PC-9 (cell line): ENCODE data around the gene NFX1. TPM values are rescaled to one million over a fixed set of nuclear protein-coding genes. Genes with fewer than 3 reads are reported as not detected.
A peak's percentile ranks its signal among the peaks of the same experiment; 100 is the strongest.

ENCODE experiments used
- BruUV-seq: library from RNA; stranded (reverse); fragments of 400-500 nt; replicated peaks from 2 replicates; lab custom pipeline; 2021; lab: Mats Ljungman, UMichigan
- CTCF ChIA-PET: fragments of 300-600 bp; sonication (Branson Sonifier 250); formaldehyde crosslinking; loops from one replicate; lab custom pipeline; 2022; ENCODE audit warnings: antibody characterized with exemption; lab: Charles Lee
- POLR2A ChIA-PET: fragments of 300-600 bp; sonication (Branson Sonifier 250); formaldehyde crosslinking; loops from one replicate; lab custom pipeline; 2022; ENCODE audit warnings: antibody characterized with exemption; ENCODE audit not compliant: unreplicated experiment; lab: Charles Lee
- DNase-seq, 2 experiments: peaks; one replicate each; pipeline versions ENCODE4 v3.0.0 to v3.0.0-alpha.2; 2015 to 2022; ENCODE audit warnings: mixed read lengths in 1 of 2
- H2AFZ ChIP-seq: fragments of 200-600 bp; sonication (generic); 2 replicates; pipeline ENCODE4 v1.8.1; 2017; ENCODE audit warnings: antibody characterized with exemption
- H3F3A ChIP-seq: fragments of 200-600 bp; sonication (generic); 2 replicates; pipeline ENCODE4 v1.8.1; 2017; ENCODE audit warnings: antibody characterized with exemption, mild to moderate bottlenecking, low read depth; ENCODE audit not compliant: insufficient read depth
- H3K27ac ChIP-seq: fragments of 200-600 bp; sonication (generic); 2 replicates; pipeline ENCODE4 v1.6.1; 2016; ENCODE audit warnings: mixed run types
- H3K27me3 ChIP-seq: fragments of 200-600 bp; sonication (generic); 2 replicates; pipeline ENCODE4 v1.6.1; 2016; ENCODE audit warnings: low read depth, mixed run types; ENCODE audit not compliant: insufficient read depth
- H3K36me3 ChIP-seq: fragments of 200-600 bp; sonication (generic); 2 replicates; pipeline ENCODE4 v1.6.1; 2016; ENCODE audit warnings: low read depth, mixed run types
- H3K4me1 ChIP-seq: fragments of 200-600 bp; sonication (generic); replicated peaks from 2 replicates; pipeline ENCODE4 v1.6.1; 2016; ENCODE audit warnings: mixed run types; ENCODE audit not compliant: insufficient read depth
- H3K4me2 ChIP-seq: fragments of 200-600 bp; sonication (generic); 2 replicates; pipeline ENCODE4 v1.6.1; 2017; ENCODE audit warnings: mixed run types
- H3K4me3 ChIP-seq: fragments of 200-600 bp; sonication (generic); 2 replicates; pipeline ENCODE4 v1.6.1; 2016; ENCODE audit warnings: mixed run types
- H3K79me2 ChIP-seq: fragments of 200-600 bp; sonication (generic); 2 replicates; pipeline ENCODE4 v1.6.1; 2017; ENCODE audit warnings: low read depth, mixed run types
- H3K9me2 ChIP-seq: fragments of 200-600 bp; sonication (generic); 2 replicates; pipeline ENCODE4 v1.8.1; 2017; ENCODE audit warnings: mild to moderate bottlenecking; ENCODE audit not compliant: insufficient read depth
- H3K9me3 ChIP-seq: fragments of 200-600 bp; sonication (generic); 2 replicates; pipeline ENCODE4 v1.8.1; 2016; ENCODE audit warnings: low read depth; ENCODE audit not compliant: insufficient read depth
- H4K20me1 ChIP-seq: fragments of 200-600 bp; sonication (generic); 2 replicates; pipeline ENCODE4 v1.8.1; 2017; ENCODE audit not compliant: insufficient read depth
- CTCF ChIP-seq: fragments of 200-600 bp; sonication (generic); conservative IDR thresholded peaks from 2 replicates; pipeline ENCODE4 v1.6.1; 2017; ENCODE audit warnings: mixed run types, antibody characterized with exemption, mild to moderate bottlenecking, moderate library complexity
- EZH2 ChIP-seq: fragments of 200-600 bp; sonication (generic); IDR thresholded peaks from 2 replicates; pipeline ENCODE4 v1.8.0; 2017; ENCODE audit warnings: antibody characterized with exemption, low read depth
- intact Hi-C: fragments of 100-400 bp; cut with micrococcal nuclease; formaldehyde crosslinking; loops from one replicate; pipeline ENCODE4 v1.10.0; 2022; ENCODE audit not compliant: unreplicated experiment
- total RNA-seq: library from RNA; stranded (reverse); gene quantifications from 2 replicates; pipeline ENCODE4 v1.2.3, GENCODE V29; 2021

The NFX1 gene
- total RNA-seq, 1 experiment from 2014 or later: 14.9 TPM

DNA sequence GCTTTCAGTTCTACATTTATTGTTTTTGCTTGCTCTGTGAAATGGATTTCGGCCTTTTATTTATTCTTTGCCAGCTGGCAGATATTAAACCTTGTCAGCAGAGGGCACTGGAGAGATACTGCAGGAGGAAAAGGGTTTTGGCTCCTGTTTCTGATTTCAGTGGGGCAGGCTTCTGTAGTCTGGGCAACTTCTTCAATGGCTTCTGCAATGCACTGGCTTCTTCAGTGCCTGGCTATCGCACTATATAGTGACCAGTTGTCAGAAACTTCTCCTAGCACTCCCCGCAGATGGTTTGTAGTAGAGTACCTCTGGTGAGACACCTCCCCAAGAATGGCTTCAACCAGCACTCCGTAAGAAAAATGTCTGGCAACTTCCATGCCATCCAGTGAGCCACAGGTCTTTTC is 3.2 kb upstream of the NFX1 start:
- intact Hi-C loops: loop anchor here (2.0 kb wide), 1 partner anchor 180 kb away; no protein-coding TSS in a partner anchor
- Histone ChIP-seq H3K9me2 (no peaks in the 10 kb centered on the region), H3K36me3 (no peaks in the 10 kb centered on the region), H2AFZ (no peak overlapping the region), H3K27ac (no peak overlapping the region), H3K79me2 (peaks cover 12% of the 10 kb centered on the region), H3K4me1 (no peaks in the 10 kb centered on the region; the same call in 1 of the 2 replicates), H4K20me1 (no peaks in the 10 kb centered on the region), H3K9me3 (no peaks in the 10 kb centered on the region), H3K4me3 (no peak overlapping the region), H3K4me2 (no peak overlapping the region), H3F3A (peaks cover 11% of the 10 kb centered on the region; the same call in 1 of the 2 replicates), H3K27me3 (no peaks in the 10 kb centered on the region)
- TF ChIP-seq EZH2: no peak
- TF ChIP-seq CTCF: peak; percentile 73
- ChIA-PET POLR2A (interaction anchor here (0.6 to 0.7 kb wide), 2 partner anchors 179 to 410 kb away, joined by 4 to 6 read pairs; no protein-coding TSS in a partner anchor), CTCF (no interaction called here)
- peak; percentile 29 to 45 for DNase-seq
- BruUV-seq: no TSS peak

DNA sequence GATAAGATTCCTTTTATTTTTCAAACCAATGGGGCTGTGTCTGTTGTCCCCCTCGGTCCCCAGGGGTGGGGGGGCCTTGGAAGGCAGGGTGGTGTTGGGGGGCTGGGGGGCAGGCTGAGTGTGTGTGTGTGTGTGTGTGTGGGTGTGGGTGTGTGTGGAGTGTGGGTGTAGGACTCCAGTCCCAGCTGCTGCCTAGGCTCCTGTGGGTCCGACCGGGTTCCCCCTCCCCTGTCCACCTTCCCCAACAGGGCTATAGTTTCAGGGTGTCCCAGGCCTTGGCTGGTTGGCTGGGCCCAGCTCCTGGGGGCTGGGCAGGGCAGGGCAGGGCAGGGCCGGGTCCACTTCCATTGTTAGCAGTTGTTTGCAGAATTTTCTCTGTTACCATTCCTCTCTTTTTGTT is 2.1 kb upstream of the NFX1 start:
- intact Hi-C loops: no loop called here
- Histone ChIP-seq H3K9me3 (no peaks in the 10 kb centered on the region), H2AFZ (no peak overlapping the region), H3K4me1 (no peaks in the 10 kb centered on the region; the same call in 1 of the 2 replicates), H3K79me2 (peaks cover 24% of the 10 kb centered on the region), H3K36me3 (no peaks in the 10 kb centered on the region), H3K9me2 (no peaks in the 10 kb centered on the region), H4K20me1 (peaks cover 4% of the 10 kb centered on the region; the same call in 1 of the 2 replicates), H3K27ac (no peak overlapping the region), H3K4me2 (no peak overlapping the region), H3K4me3 (no peak overlapping the region), H3F3A (peaks cover 11% of the 10 kb centered on the region; the same call in 1 of the 2 replicates), H3K27me3 (no peaks in the 10 kb centered on the region)
- TF ChIP-seq CTCF (no peak), EZH2 (no peak)
- CTCF ChIA-PET: interaction anchor here (0.5 kb wide), 1 partner anchor 91 kb away, joined by 5 read pairs; no protein-coding TSS in a partner anchor
- DNase-seq: no peak
- no TSS peak for BruUV-seq
- POLR2A ChIA-PET: no interaction called here

GRCh38 chr9:33288828-33289483 is 1.4 kb upstream of the NFX1 start:
- H3K4me1 ChIP-seq: no peaks in the 10 kb centered on the region; the same call in 1 of the 2 replicates
- no peak overlapping the region for H2AFZ ChIP-seq
- no TSS peak for BruUV-seq
- H3F3A ChIP-seq: peaks cover 11% of the 10 kb centered on the region; the same call in 1 of the 2 replicates
- peaks cover 4% of the 10 kb centered on the region; the same call in 1 of the 2 replicates for H4K20me1 ChIP-seq
- no peaks in the 10 kb centered on the region for H3K36me3 ChIP-seq
- intact Hi-C loops: no loop called here
- H3K4me3 ChIP-seq: no peak overlapping the region
- peak overlapping the region; percentile 95; the same call in 1 of the 2 replicates for H3K27ac ChIP-seq
- peak overlapping the region; percentile 82; the same call in 1 of the 2 replicates for H3K4me2 ChIP-seq
- ChIA-PET CTCF (no interaction called here), POLR2A (no interaction called here)
- H3K9me3 ChIP-seq: no peaks in the 10 kb centered on the region
- H3K79me2 ChIP-seq: peaks cover 31% of the 10 kb centered on the region
- no peaks in the 10 kb centered on the region for H3K27me3 ChIP-seq
- H3K9me2 ChIP-seq: no peaks in the 10 kb centered on the region
- TF ChIP-seq EZH2 (no peak), CTCF (no peak)
- no peak for DNase-seq
